Keratinocyte (primary cell): ENCODE measurements around the gene OR1D5. TPM values are rescaled to one million over a fixed set of nuclear protein-coding genes. Genes with fewer than 3 reads are reported as not detected.

Experiments used
- DNase-seq: peaks from one replicate; pipeline ENCODE4 v3.0.0-alpha.2; 2011; ENCODE audit warnings: low read depth, missing footprints, low spot score
- FAIRE-seq: peaks from 2 replicates; lab custom pipeline; 2011; peaks lifted over from hg19 to GRCh38; lab: Jason Lieb, UNC
- H2AFZ ChIP-seq: 2 replicates; pipeline ENCODE4 v1.6.0; 2012; ENCODE audit warnings: low read length, control low read depth, inconsistent platforms; ENCODE audit not compliant: control insufficient read depth
- H3K27ac ChIP-seq: 2 replicates; pipeline ENCODE4 v1.5.1; 2011; ENCODE audit warnings: low read length; ENCODE audit not compliant: control insufficient read depth, insufficient read depth
- H3K27me3 ChIP-seq: 3 replicates; pipeline ENCODE4 v1.6.0; 2011; ENCODE audit warnings: low read length; ENCODE audit not compliant: control insufficient read depth, insufficient read depth; ENCODE audit errors: extremely low read depth
- H3K36me3 ChIP-seq, 2 experiments: 2 replicates in 1 of 2; 3 replicates in 1 of 2; pipeline ENCODE4 v1.5.1; 2011; ENCODE audit warnings: low read length in 2 of 2, mild to moderate bottlenecking in 1 of 2; ENCODE audit not compliant: control insufficient read depth in 2 of 2, insufficient read depth in 2 of 2; ENCODE audit errors: extremely low read depth in 1 of 2
- H3K4me1 ChIP-seq: 3 replicates; pipeline ENCODE4 v1.5.1; 2011; ENCODE audit warnings: low read length; ENCODE audit not compliant: control insufficient read depth, insufficient read depth; ENCODE audit errors: extremely low read depth
- H3K4me2 ChIP-seq: 3 replicates; pipeline ENCODE4 v1.6.0; 2011; ENCODE audit warnings: low read depth, low read length; ENCODE audit not compliant: control insufficient read depth, insufficient read depth; ENCODE audit errors: extremely low read depth
- H3K4me3 ChIP-seq, 3 experiments: fragments of 200-600 bp in 1 of 3; sonication (generic) in 1 of 3; 2 replicates in 2 of 3; 3 replicates in 1 of 3; pipeline ENCODE4 v1.5.1; 2011 to 2016; ENCODE audit warnings: low read length in 3 of 3, mild to moderate bottlenecking in 3 of 3, control low read depth in 2 of 3, inconsistent platforms in 1 of 3, low read depth in 1 of 3, mixed read lengths in 1 of 3, mixed run types in 1 of 3, moderate library complexity in 1 of 3; ENCODE audit not compliant: control insufficient read depth in 2 of 3, insufficient read depth in 2 of 3; ENCODE audit errors: extremely low read depth in 1 of 3
- H3K79me2 ChIP-seq: 2 replicates; pipeline ENCODE4 v1.6.0; 2012; ENCODE audit warnings: low read length; ENCODE audit not compliant: control insufficient read depth, insufficient read depth
- H3K9ac ChIP-seq: 3 replicates; pipeline ENCODE4 v1.6.0; 2011; ENCODE audit warnings: low read length; ENCODE audit not compliant: control insufficient read depth, insufficient read depth; ENCODE audit errors: extremely low read depth
- H3K9me1 ChIP-seq: 3 replicates; pipeline ENCODE4 v1.6.0; 2011; ENCODE audit warnings: low read length; ENCODE audit not compliant: control insufficient read depth, insufficient read depth; ENCODE audit errors: extremely low read depth
- H3K9me3 ChIP-seq: 2 replicates; pipeline ENCODE4 v1.5.1; 2012; ENCODE audit warnings: low read depth, low read length; ENCODE audit not compliant: control insufficient read depth
- H4K20me1 ChIP-seq: 3 replicates; pipeline ENCODE4 v1.6.0; 2011; ENCODE audit warnings: low read length; ENCODE audit not compliant: control insufficient read depth, insufficient read depth; ENCODE audit errors: extremely low read depth
- EZH2 ChIP-seq: IDR thresholded peaks from one replicate; pipeline ENCODE4 v1.6.1; 2012; ENCODE audit warnings: inconsistent platforms, mild to moderate bottlenecking, low read length, moderate library complexity
- dilution Hi-C: fragments of 300-500 bp; cut with MboI; formaldehyde crosslinking; loops from one replicate; pipeline ENCODE4 v1.7.0; 2020; ENCODE audit warnings: low sequenced_read_pairs; ENCODE audit not compliant: extremely low pct_ligation_motif_present
- polyA plus RNA-seq, 5 experiments: library from polyadenylated mRNA; depleted of rRNA in 3 of 5; stranded (reverse) in 3 of 5; stranded (forward) in 1 of 5; unstranded in 1 of 5; fragments of >200 nt; gene quantifications; 1 replicate in 1 of 5; 2 replicates in 3 of 5; 3 replicates in 1 of 5; pipeline versions ENCODE4 v1.2.1 to v1.2.3, GENCODE V29; 2011 to 2012; ENCODE audit warnings: missing spikeins in 2 of 5, low read depth in 1 of 5, low replicate concordance in 1 of 5
- TF ChIP-seq, protein P1 (sequence below), 3 experiments: IDR thresholded peaks in 1 of 3; conservative IDR thresholded peaks in 1 of 3; optimal IDR thresholded peaks in 1 of 3; 2 replicates in 2 of 3; 3 replicates in 1 of 3; pipeline versions ENCODE3 to v1.5.1; 2011; ENCODE audit warnings: low read length in 3 of 3, mild to moderate bottlenecking in 3 of 3, moderate library complexity in 2 of 3, control low read depth in 1 of 3, inconsistent platforms in 1 of 3; ENCODE audit not compliant: insufficient read depth in 2 of 3; ENCODE audit errors: extremely low read depth in 1 of 3

Gene OR1D5
- polyA plus RNA-seq, 1 donor (not counting 4 experiments of a cell fraction or from before 2014, with no cell fraction given), result not detected

DNA sequence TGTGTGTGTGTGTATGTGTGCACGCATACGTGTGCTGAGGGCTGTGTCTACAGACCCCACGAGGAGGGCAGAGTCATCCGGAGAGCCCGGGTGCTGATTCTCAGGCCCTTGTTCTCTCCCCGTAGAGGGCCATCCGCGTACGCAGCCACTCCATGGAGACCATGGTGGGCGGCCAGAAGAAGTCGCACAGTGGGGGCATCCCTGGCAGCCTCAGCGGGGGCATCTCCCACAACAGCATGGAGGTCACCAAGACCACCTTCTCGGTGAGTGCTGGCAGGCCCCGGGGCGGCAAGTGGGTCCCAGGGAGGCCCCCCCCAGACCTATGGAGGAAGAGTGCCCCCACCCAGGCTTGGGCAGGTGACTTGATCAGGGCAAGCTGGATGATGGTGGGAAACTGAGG is 45.5 kb downstream of the OR1D5 start:
- Histone ChIP-seq H3K79me2 (no peaks in the 10 kb centered on the region), H2AFZ (no peak overlapping the region), H3K4me3 (no peak overlapping the region), H3K27me3 (no peaks in the 10 kb centered on the region), H3K9me3 (no peaks in the 10 kb centered on the region), H3K4me2 (no peak overlapping the region), H3K9me1 (no peaks in the 10 kb centered on the region), H4K20me1 (no peaks in the 10 kb centered on the region), H3K27ac (no peak overlapping the region), H3K9ac (no peak overlapping the region), H3K4me1 (peaks cover 5% of the 10 kb centered on the region), H3K36me3 (peaks cover 20 to 28% of the 10 kb centered on the region in 2 experiments)
- no peak for FAIRE-seq
- dilution Hi-C loops, result no loop called here
- no peak for DNase-seq
- TF ChIP-seq EZH2, result no peak
- TF ChIP-seq, protein P1, sequence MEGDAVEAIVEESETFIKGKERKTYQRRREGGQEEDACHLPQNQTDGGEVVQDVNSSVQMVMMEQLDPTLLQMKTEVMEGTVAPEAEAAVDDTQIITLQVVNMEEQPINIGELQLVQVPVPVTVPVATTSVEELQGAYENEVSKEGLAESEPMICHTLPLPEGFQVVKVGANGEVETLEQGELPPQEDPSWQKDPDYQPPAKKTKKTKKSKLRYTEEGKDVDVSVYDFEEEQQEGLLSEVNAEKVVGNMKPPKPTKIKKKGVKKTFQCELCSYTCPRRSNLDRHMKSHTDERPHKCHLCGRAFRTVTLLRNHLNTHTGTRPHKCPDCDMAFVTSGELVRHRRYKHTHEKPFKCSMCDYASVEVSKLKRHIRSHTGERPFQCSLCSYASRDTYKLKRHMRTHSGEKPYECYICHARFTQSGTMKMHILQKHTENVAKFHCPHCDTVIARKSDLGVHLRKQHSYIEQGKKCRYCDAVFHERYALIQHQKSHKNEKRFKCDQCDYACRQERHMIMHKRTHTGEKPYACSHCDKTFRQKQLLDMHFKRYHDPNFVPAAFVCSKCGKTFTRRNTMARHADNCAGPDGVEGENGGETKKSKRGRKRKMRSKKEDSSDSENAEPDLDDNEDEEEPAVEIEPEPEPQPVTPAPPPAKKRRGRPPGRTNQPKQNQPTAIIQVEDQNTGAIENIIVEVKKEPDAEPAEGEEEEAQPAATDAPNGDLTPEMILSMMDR (optimal IDR thresholded peaks at IDR 0.05 in 1 of 3, IDR thresholded peaks at IDR 0.05 in 1 of 3, conservative IDR thresholded peaks at IDR 0.05 in 1 of 3; ENCODE audit: extremely low read depth in 1 of 3, insufficient read depth in 2 of 3, low read length in 3 of 3), result no peak

DNA sequence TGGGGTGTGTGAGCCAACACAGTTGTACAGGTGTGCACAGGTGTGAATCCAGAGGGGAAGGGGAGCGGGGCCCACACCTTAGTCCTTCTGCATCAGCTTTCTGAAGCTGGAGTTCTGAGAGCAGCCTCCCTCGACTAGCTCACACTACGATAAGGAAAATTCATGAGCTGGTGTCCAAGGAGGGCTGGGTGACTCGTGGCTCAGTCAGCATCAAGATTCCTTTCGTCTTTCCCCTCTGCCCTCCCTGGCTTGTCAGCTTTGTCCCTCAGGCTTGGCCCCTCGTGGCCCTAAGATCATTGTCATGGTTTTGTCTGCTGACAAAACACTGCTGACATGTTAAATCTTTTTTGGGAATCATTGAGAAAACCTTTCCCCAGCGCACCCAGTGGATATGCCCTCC is 47.5 kb downstream of the OR1D5 start:
- no peaks in the 10 kb centered on the region for H3K9me1 ChIP-seq
- H3K27me3 ChIP-seq, result no peaks in the 10 kb centered on the region
- TF ChIP-seq EZH2, result no peak
- TF ChIP-seq, protein P1 (optimal IDR thresholded peaks at IDR 0.05 in 1 of 3, IDR thresholded peaks at IDR 0.05 in 1 of 3, conservative IDR thresholded peaks at IDR 0.05 in 1 of 3; ENCODE audit: extremely low read depth in 1 of 3, insufficient read depth in 2 of 3, low read length in 3 of 3), result no peak
- H3K79me2 ChIP-seq, result no peaks in the 10 kb centered on the region
- no peak overlapping the region for H3K4me2 ChIP-seq
- H2AFZ ChIP-seq, result no peak overlapping the region
- no peak overlapping the region for H3K27ac ChIP-seq
- no peak for DNase-seq
- no peak overlapping the region for H3K4me3 ChIP-seq
- no peaks in the 10 kb centered on the region for H4K20me1 ChIP-seq
- dilution Hi-C loops, result no loop called here
- peaks cover 5% of the 10 kb centered on the region for H3K4me1 ChIP-seq
- no peak overlapping the region for H3K9ac ChIP-seq
- no peak for FAIRE-seq
- H3K36me3 ChIP-seq, result peaks cover 18 to 29% of the 10 kb centered on the region in 2 experiments
- H3K9me3 ChIP-seq, result no peaks in the 10 kb centered on the region
